Psoas muscle (tissue), 8 donors: ENCODE data around the gene PDE10A. TPM values are rescaled to one million over a fixed set of nuclear protein-coding genes. Genes with fewer than 3 reads are reported as not detected.

Experiments used
- ATAC-seq, 4 donors: fragments of 200-7000 bp; cut with Tn5 transposase; one replicate each; pipeline ENCODE4 v1.9.1; 2020; ENCODE audit warnings: moderate library complexity in 3 of 4, mild to moderate bottlenecking in 2 of 4
- DNase-seq, 2 donors: peaks; one replicate each; pipeline ENCODE4 v3.0.0-alpha.2; 2020
- H3K27ac ChIP-seq: fragments of 200-600 bp; one replicate; pipeline ENCODE4 v1.8.0; 2022
- H3K27me3 ChIP-seq, 3 donors: fragments of 200-600 bp in 1 of 3; one replicate each; pipeline versions ENCODE4 v1.6.1 to v1.8.0; 2013 to 2022; ENCODE audit warnings: low read length in 2 of 3, mild to moderate bottlenecking in 2 of 3, moderate library complexity in 1 of 3; ENCODE audit not compliant: insufficient read depth in 3 of 3
- H3K36me3 ChIP-seq, 2 donors: fragments of 200-600 bp in 1 of 2; one replicate each; pipeline versions ENCODE4 v1.6.1 to v1.8.0; 2013 to 2022; ENCODE audit warnings: low read depth in 1 of 2, mild to moderate bottlenecking in 1 of 2, moderate library complexity in 1 of 2; ENCODE audit not compliant: insufficient read depth in 1 of 2
- H3K4me1 ChIP-seq: fragments of 200-600 bp; one replicate; pipeline ENCODE4 v1.8.0; 2022
- H3K4me3 ChIP-seq: fragments of 200-600 bp; one replicate; pipeline ENCODE4 v1.8.0; 2022; ENCODE audit warnings: mild to moderate bottlenecking
- H3K9me3 ChIP-seq: fragments of 200-600 bp; one replicate; pipeline ENCODE4 v1.8.0; 2022
- CTCF ChIP-seq: fragments of 200-600 bp; IDR thresholded peaks from one replicate; pipeline ENCODE4 v1.8.0; 2022; ENCODE audit warnings: antibody characterized with exemption
- WGBS, 3 donors: extraction: QIAGEN DNeasy Blood & Tissue Kit; methylation state at CpG; one replicate each; pipeline versions ENCODE4 v1.1.6 to v1.1.7; 2013; 5-methylcytosine and 5-hydroxymethylcytosine counted together
- intact Hi-C, 2 donors: fragments of 100-400 bp; cut with DNase I; formaldehyde crosslinking; loops; one replicate each; pipeline versions ENCODE4 v1.11.0 to v1.14.2; 2022
- polyA plus RNA-seq, 3 donors: library from polyadenylated mRNA; stranded (reverse); fragments of 200-250 nt; gene quantifications; one replicate each; pipeline ENCODE4 v1.2.3, GENCODE V29; 2013
- total RNA-seq, 4 donors: library from RNA; stranded (reverse); fragmentation: NEBNext Ultra II Directional in 2 of 4; extraction: Animal tissue kit (Norgen Biotek cat#: 25700) in 2 of 4; gene quantifications; one replicate each; pipeline versions ENCODE4 v1.2.1 to v1.2.4, GENCODE V29; 2021 to 2023
- donor health status: healthy with polysubstance abuse.
- donor health status: DM: no; HTN: no; CAD: no; lungs with moderate emphysema.
- donor health status: Bipolar disorder and iron deficiency.
- donor health status: healthy.
- donor health status: DM: yes; HTN: yes; CAD: no.
- donor health status: DM: no; HTN: no; CAD: no.
- donor health status: DM: no; HTN: no; CAD: no.
- donor health status: DM: yes; HTN: yes; CAD: no.

The PDE10A gene
- total and polyA plus RNA-seq, 7 donors, result 0.74 to 3.6 (median 1.1) TPM

- no peak for DNase-seq
- 93 to 100% (median 98%) methylated on average over 3 of the region's 3 CpGs for WGBS, 3 donors
- Histone ChIP-seq H3K4me3 (no peak overlapping the region), H3K9me3 (no peaks in the 10 kb centered on the region), H3K27me3 (no peaks in the 10 kb centered on the region), H3K4me1 (no peaks in the 10 kb centered on the region), H3K36me3 (no peaks in the 10 kb centered on the region), H3K27ac (no peak overlapping the region)
- ATAC-seq, result no peak
- no peak for TF ChIP-seq CTCF
- intact Hi-C loops, result no loop called here
Measured at GRCh38 chr6:165606740-165607008, 56.4 kb downstream of the PDE10A start.

- Histone ChIP-seq H3K36me3 (no peaks in the 10 kb centered on the region), H3K4me1 (no peaks in the 10 kb centered on the region), H3K9me3 (no peaks in the 10 kb centered on the region), H3K27me3 (no peaks in the 10 kb centered on the region), H3K4me3 (no peak overlapping the region), H3K27ac (no peak overlapping the region)
- ATAC-seq (no peak), DNase-seq (no peak)
- no peak for TF ChIP-seq CTCF
- WGBS, 3 donors, result 82 to 87% (median 83%) methylated on average over 13 of the region's 13 CpGs
- intact Hi-C loops, result no loop called here
Measured at GRCh38 chr6:165605901-165606739, 56.9 kb downstream of the PDE10A start.

- TF ChIP-seq CTCF, result no peak
- WGBS, 3 donors, result 77 to 79% (median 78%) methylated on average over 10 of the region's 10 CpGs
- Histone ChIP-seq H3K36me3 (no peaks in the 10 kb centered on the region), H3K27me3 (no peaks in the 10 kb centered on the region), H3K4me1 (no peaks in the 10 kb centered on the region), H3K4me3 (no peak overlapping the region), H3K9me3 (no peaks in the 10 kb centered on the region), H3K27ac (no peak overlapping the region)
- ATAC-seq (no peak), DNase-seq (no peak)
- intact Hi-C loops, result no loop called here
Measured at GRCh38 chr6:165605182-165605875, 57.7 kb downstream of the PDE10A start.

- Histone ChIP-seq H3K27ac (no peak overlapping the region), H3K9me3 (no peaks in the 10 kb centered on the region), H3K4me3 (no peak overlapping the region), H3K27me3 (no peaks in the 10 kb centered on the region), H3K36me3 (no peaks in the 10 kb centered on the region), H3K4me1 (no peaks in the 10 kb centered on the region)
- WGBS, 3 donors, result 89 to 92% (median 89%) methylated on average over 6 of the region's 6 CpGs
- intact Hi-C loops, result no loop called here
- no peak for ATAC-seq
- no peak for DNase-seq
- TF ChIP-seq CTCF, result no peak
Measured at GRCh38 chr6:165602291-165602690, 60.8 kb downstream of the PDE10A start.
